PC-9 (cell line): Measurements from ENCODE around the gene WDR5.

Experiments
- EZH2 ChIP-seq: fragments of 200-600 bp; sonication (generic); IDR thresholded peaks from 2 replicates; pipeline ENCODE4 v1.8.0; 2017; ENCODE audit warnings: antibody characterized with exemption, low read depth
- TF ChIP-seq, protein P1 (sequence below): fragments of 200-600 bp; sonication (generic); conservative IDR thresholded peaks from 2 replicates; pipeline ENCODE4 v1.6.1; 2017; ENCODE audit warnings: mixed run types, antibody characterized with exemption, mild to moderate bottlenecking, moderate library complexity

DNA sequence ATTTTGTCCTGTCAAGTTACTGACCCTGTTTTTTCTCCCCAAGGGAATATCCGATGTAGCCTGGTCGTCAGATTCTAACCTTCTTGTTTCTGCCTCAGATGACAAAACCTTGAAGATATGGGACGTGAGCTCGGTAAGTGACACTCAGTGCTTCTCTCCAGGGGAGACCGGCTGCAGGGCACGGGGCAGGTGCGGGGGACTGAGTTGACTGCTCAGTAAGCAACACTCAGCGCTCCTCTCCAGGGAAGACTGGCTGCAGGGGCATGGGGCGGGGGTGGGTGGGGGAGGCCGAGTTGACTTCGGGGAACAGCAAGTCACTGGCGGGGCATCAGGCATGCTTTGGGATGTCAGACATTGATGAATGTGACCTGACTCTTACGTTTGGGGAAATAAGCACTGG lies 6.0 kb downstream of the WDR5 start:
- TF ChIP-seq, protein P1, sequence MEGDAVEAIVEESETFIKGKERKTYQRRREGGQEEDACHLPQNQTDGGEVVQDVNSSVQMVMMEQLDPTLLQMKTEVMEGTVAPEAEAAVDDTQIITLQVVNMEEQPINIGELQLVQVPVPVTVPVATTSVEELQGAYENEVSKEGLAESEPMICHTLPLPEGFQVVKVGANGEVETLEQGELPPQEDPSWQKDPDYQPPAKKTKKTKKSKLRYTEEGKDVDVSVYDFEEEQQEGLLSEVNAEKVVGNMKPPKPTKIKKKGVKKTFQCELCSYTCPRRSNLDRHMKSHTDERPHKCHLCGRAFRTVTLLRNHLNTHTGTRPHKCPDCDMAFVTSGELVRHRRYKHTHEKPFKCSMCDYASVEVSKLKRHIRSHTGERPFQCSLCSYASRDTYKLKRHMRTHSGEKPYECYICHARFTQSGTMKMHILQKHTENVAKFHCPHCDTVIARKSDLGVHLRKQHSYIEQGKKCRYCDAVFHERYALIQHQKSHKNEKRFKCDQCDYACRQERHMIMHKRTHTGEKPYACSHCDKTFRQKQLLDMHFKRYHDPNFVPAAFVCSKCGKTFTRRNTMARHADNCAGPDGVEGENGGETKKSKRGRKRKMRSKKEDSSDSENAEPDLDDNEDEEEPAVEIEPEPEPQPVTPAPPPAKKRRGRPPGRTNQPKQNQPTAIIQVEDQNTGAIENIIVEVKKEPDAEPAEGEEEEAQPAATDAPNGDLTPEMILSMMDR = no peak
- no peak for TF ChIP-seq EZH2
